ENCODE data around the gene DNAI7.
A peak's percentile ranks its signal among the peaks of the same experiment; 100 is the strongest.

DNAI7 gene

DNA sequence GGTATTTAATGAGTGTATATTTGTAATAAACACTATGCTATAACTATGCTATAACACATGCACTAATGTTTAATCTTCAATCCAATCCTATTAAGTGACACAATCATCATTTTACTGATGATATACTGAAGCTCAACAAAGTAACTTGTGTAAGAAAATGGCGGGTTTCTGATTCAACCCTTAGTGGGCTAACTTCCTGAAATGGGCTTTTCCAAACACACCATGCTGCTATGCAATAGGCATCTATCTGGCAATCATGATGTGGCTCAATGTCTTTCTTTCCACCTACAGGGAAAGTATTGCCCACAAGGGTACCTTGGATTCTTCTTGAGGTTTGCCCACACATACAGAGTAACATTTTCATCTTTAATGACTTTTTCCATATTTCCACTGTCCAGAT lies 48.3 kb downstream of the DNAI7 start:
- TF ChIP-seq, protein P1, sequence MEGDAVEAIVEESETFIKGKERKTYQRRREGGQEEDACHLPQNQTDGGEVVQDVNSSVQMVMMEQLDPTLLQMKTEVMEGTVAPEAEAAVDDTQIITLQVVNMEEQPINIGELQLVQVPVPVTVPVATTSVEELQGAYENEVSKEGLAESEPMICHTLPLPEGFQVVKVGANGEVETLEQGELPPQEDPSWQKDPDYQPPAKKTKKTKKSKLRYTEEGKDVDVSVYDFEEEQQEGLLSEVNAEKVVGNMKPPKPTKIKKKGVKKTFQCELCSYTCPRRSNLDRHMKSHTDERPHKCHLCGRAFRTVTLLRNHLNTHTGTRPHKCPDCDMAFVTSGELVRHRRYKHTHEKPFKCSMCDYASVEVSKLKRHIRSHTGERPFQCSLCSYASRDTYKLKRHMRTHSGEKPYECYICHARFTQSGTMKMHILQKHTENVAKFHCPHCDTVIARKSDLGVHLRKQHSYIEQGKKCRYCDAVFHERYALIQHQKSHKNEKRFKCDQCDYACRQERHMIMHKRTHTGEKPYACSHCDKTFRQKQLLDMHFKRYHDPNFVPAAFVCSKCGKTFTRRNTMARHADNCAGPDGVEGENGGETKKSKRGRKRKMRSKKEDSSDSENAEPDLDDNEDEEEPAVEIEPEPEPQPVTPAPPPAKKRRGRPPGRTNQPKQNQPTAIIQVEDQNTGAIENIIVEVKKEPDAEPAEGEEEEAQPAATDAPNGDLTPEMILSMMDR (conservative IDR thresholded peaks at IDR 0.05; ENCODE audit: low read depth, low read length) = no peak
- no peak for DNase-seq (ENCODE audit: low read depth)
- H3K4me3 ChIP-seq (ENCODE audit: low read length) = no peak overlapping the region

DNA sequence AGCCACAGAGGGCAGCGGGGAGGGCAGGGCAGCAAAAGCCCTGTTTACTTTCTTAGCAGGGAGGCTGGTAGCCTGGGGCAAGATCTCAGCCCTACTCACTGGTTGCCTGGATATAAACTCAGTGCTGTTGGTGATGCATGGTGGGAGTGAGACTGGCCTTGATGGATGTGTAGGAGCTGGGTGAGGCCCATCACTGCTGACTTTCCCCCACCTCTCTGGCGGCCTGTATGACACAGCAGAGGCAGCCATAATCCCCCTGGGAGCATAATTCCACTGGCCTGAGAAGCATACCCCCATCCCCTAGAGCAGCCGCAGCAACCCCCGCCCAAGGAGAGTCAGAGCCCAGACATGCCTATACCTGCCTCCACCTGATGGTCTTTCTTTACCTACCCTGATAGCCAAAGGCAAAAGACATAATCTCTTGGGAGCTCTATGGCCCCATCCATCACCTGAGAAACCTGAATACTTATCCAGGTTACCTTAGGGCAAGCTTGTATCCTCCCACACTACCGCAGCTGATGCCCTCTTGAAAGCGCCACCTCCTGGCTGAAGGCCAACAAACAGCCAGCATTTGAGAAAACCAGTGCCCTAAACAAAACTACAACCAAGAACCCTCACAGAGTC lies 59.3 kb downstream of the DNAI7 start:
- no peak for DNase-seq (ENCODE audit: low read depth)
- TF ChIP-seq, protein P1 (conservative IDR thresholded peaks at IDR 0.05; ENCODE audit: low read depth, low read length) = peak; percentile 5
- H3K4me3 ChIP-seq (ENCODE audit: low read length) = no peak overlapping the region

DNA sequence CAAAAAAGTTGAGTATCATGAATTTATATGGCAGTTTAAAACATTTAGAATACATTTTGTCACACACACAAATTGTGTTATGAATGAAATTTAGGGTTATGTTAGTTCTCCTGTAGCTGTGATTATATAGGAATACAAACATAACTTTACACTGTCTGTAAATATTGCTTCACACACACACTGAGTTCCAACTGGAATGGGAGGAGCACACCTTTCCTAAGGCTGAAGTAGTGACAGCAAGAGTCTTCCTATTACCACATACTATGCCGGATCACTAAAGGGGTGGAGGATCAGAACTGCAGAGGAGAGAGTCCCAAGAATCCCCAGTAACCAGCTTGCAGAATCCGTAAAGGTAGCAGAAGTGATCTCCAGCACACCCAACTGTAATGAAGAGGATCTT lies 63.7 kb downstream of the DNAI7 start:
- H3K4me3 ChIP-seq (ENCODE audit: low read length) = no peak overlapping the region
- TF ChIP-seq, protein P1 (conservative IDR thresholded peaks at IDR 0.05; ENCODE audit: low read depth, low read length) = no peak
- no peak for DNase-seq (ENCODE audit: low read depth)

DNA sequence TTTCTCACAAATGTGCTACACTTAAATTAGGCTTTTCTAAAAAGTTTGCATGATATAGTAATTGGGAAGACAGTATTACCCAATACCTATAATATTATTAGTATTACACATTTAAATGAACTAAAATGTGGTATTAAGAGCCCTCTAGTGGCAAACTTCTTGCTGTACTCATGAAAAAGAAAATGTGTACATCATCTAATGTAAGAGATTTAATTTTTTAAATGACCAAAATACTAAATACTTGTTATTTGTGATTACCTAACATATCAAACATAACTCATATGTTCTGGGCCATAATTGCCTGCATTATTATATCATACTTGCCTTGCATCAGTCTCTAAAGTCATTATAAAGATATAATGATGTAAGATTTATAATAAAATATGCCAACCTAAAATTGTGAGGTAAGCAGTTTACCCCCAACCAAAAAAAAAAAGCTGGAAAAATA lies 64.2 kb downstream of the DNAI7 start:
- no peak for DNase-seq (ENCODE audit: low read depth)
- H3K4me3 ChIP-seq (ENCODE audit: low read length) = no peak overlapping the region
- TF ChIP-seq, protein P1 (conservative IDR thresholded peaks at IDR 0.05; ENCODE audit: low read depth, low read length) = peak; percentile 49

DNA sequence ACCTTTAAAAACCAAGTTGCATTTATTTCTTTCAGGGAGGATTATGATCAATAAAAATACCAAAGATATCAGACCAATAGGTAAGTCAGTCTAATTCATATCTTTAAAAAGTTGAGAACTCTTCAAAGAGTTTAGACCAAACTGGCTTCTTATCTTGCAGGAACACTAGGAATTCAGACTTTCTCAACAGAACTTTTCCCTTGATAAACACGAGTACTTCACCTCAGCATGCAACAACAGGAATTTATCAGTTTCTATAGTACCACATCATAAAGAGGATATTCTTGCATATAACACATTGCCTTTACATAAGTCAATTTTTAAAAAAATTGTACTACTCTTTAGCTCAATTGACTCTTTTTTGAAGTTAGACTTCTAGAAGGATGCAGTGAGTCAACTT lies 68.2 kb downstream of the DNAI7 start:
- TF ChIP-seq, protein P1 (conservative IDR thresholded peaks at IDR 0.05; ENCODE audit: low read depth, low read length) = no peak
- no peak for DNase-seq (ENCODE audit: low read depth)

DNA sequence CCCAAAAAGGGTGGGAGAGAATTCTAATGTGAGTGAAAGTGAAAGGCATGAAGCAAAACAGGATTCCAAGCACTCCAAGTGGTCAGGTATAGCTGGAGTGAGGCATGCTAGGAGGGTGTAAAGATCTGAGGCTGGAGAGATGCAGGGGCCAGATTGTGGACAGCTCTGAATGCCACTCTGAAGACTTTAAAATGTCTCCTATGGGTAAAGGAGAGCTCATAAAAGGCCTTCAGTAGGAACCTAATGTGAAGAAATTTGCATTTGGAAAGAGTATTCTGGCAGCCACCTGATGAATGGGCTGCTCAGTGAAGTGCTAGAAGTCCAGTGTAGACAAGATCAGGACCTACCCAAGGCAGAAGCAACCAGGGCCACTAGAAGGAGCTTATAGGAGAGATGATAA lies 68.9 kb downstream of the DNAI7 start:
- TF ChIP-seq, protein P1 (conservative IDR thresholded peaks at IDR 0.05; ENCODE audit: low read depth, low read length) = no peak
- DNase-seq (ENCODE audit: low read depth) = no peak
- H3K4me3 ChIP-seq (ENCODE audit: low read length) = no peak overlapping the region

More for the DNA sequence above, 68.2 kb downstream of the DNAI7 start:
- no peak overlapping the region for H3K4me3 ChIP-seq (ENCODE audit: low read length)

DNA sequence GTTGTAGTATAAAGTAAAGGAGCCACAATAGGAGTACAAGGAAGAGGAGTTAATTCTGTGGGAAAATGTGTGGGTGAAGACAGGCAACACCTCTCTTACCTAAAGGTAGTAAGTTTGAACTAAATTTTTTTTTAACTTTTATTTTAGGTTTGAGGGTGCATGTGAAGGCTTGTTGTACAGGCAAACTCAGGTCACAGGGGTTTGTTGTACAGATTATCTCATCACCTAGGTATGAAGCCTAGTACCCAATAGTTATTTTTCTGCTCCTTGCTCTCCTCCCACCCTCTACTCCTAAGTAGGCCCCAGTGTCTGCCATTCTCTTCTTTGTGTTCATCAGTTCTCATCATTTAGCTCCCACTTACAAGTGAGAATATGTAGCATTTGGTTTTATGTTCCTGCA lies 70.5 kb downstream of the DNAI7 start:
- DNase-seq (ENCODE audit: low read depth) = no peak
- no peak overlapping the region for H3K4me3 ChIP-seq (ENCODE audit: low read length)

More for the DNA sequence above, 70.5 kb downstream of the DNAI7 start:
- TF ChIP-seq, protein P1 (conservative IDR thresholded peaks at IDR 0.05; ENCODE audit: low read depth, low read length) = no peak
